Measurements from ENCODE around the gene KRTAP10-5. TPM values are rescaled to one million over a fixed set of nuclear protein-coding genes. Genes with fewer than 3 reads are reported as not detected.
"Not testable (repeated sequence)": the region's sequence is repeated elsewhere in the genome, so short reads cannot be mapped to it uniquely, and the experiment has no call there.

KRTAP10-5 gene
- total RNA-seq, 1 donor from 2014 or later = not detected

GRCh38 chr21:44551340-44551961 is 29.0 kb downstream of the KRTAP10-5 start, which contains the start of gene KRTAP10-2:
KRTAP10-2 (minus strand) TSS chr21:44551505; CDS start chr21:44551458, 47 bp downstream.
- intact Hi-C loops (cut with DNase I) = no loop called here
- no peak for DNase-seq (ENCODE audit: low spot score in 2 of 2)

GRCh38 chr21:44550807-44551206 is 29.6 kb downstream of the KRTAP10-5 start:
- no peaks in the 10 kb centered on the region for H3K36me3 ChIP-seq
- intact Hi-C loops (cut with DNase I) = no loop called here
- DNase-seq (ENCODE audit: low spot score in 2 of 2) = no peak
- no peaks in the 10 kb centered on the region for H3K4me1 ChIP-seq
- no peak overlapping the region for H3K27ac ChIP-seq
- TF ChIP-seq CTCF (IDR thresholded peaks at IDR 0.05) = no peak
- peaks cover 3 to 6% of the 10 kb centered on the region in 2 donors for H3K9me3 ChIP-seq
- no peak overlapping the region for H3K4me3 ChIP-seq
- H3K27me3 ChIP-seq = no peaks in the 10 kb centered on the region

More at GRCh38 chr21:44551340-44551961, 29.0 kb downstream of the KRTAP10-5 start, which contains the start of gene KRTAP10-2:
- no peak for TF ChIP-seq CTCF (IDR thresholded peaks at IDR 0.05)
- Histone ChIP-seq H3K4me1 (no peaks in the 10 kb centered on the region), H3K27ac (no peak within 1 kb of the TSS), H3K27me3 (no peaks in the 10 kb centered on the region), H3K9me3 (peaks cover 1 to 3% of the 10 kb centered on the region in 2 donors), H3K4me3 (no peak within 1 kb of the TSS), H3K36me3 (no peaks in the 10 kb centered on the region)

- intact Hi-C loops (cut with DNase I); H3K36me3 ChIP-seq; H3K27me3 ChIP-seq; H3K4me3 ChIP-seq; H3K27ac ChIP-seq; H3K9me3 ChIP-seq; DNase-seq (ENCODE audit: low spot score in 2 of 2); H3K4me1 ChIP-seq: not testable (repeated sequence)
These were observed 30.1 kb downstream of the KRTAP10-5 start for GRCh38 chr21:44550285-44550684.

- intact Hi-C loops (cut with DNase I) = no loop called here
- Histone ChIP-seq H3K36me3 (no peaks in the 10 kb centered on the region), H3K4me1 (no peaks in the 10 kb centered on the region), H3K27ac (no peak overlapping the region), H3K4me3 (no peak overlapping the region), H3K27me3 (no peaks in the 10 kb centered on the region), H3K9me3 (peaks cover 3 to 6% of the 10 kb centered on the region in 2 donors)
- TF ChIP-seq CTCF (IDR thresholded peaks at IDR 0.05) = no peak
- DNase-seq (ENCODE audit: low spot score in 2 of 2) = no peak
These were observed 30.7 kb downstream of the KRTAP10-5 start for GRCh38 chr21:44549525-44550211.

GRCh38 chr21:44548922-44549321 is 31.5 kb downstream of the KRTAP10-5 start:
- no peak overlapping the region for H3K27ac ChIP-seq
- H3K4me3 ChIP-seq = no peak overlapping the region
- peaks cover 3 to 6% of the 10 kb centered on the region in 2 donors for H3K9me3 ChIP-seq
- no peaks in the 10 kb centered on the region for H3K4me1 ChIP-seq
- TF ChIP-seq CTCF (IDR thresholded peaks at IDR 0.05) = no peak
- intact Hi-C loops (cut with DNase I) = no loop called here
- DNase-seq (ENCODE audit: low spot score in 2 of 2) = no peak
- no peaks in the 10 kb centered on the region for H3K27me3 ChIP-seq
- H3K36me3 ChIP-seq = no peaks in the 10 kb centered on the region

GRCh38 chr21:44548381-44548780 is 32.0 kb downstream of the KRTAP10-5 start:
- Histone ChIP-seq H3K4me3 (no peak overlapping the region), H3K4me1 (no peaks in the 10 kb centered on the region), H3K27me3 (no peaks in the 10 kb centered on the region), H3K27ac (no peak overlapping the region), H3K9me3 (peaks cover 3 to 6% of the 10 kb centered on the region in 2 donors), H3K36me3 (no peaks in the 10 kb centered on the region)
- DNase-seq (ENCODE audit: low spot score in 2 of 2) = no peak
- TF ChIP-seq CTCF (IDR thresholded peaks at IDR 0.05) = no peak
- intact Hi-C loops (cut with DNase I) = no loop called here
